Measurements from ENCODE around the gene FDX1.
"Not testable (repeated sequence)": the region's sequence is repeated elsewhere in the genome, so short reads cannot be mapped to it uniquely, and the experiment has no call there.

Gene FDX1

GRCh38 chr11:110429731-110430266 is at the start of gene FDX1:
TSS of gene FDX1 (plus strand) at chr11:110429948. CDS start at chr11:110430121, 173 bp downstream.
- DNase-seq = peak; percentile 57 to 86

GRCh38 chr11:110380836-110381622 is 48.7 kb upstream of the FDX1 start:
- no peak for DNase-seq

GRCh38 chr11:110388231-110388630 is 41.5 kb upstream of the FDX1 start:
- not testable (repeated sequence) for DNase-seq

GRCh38 chr11:110389965-110390364 is 39.8 kb upstream of the FDX1 start:
- no peak for DNase-seq

GRCh38 chr11:110392056-110392455 is 37.7 kb upstream of the FDX1 start:
- no peak for DNase-seq

- DNase-seq = not testable (repeated sequence)
Measured at GRCh38 chr11:110397668-110398286, 32.0 kb upstream of the FDX1 start.

- DNase-seq = not testable (repeated sequence)
Measured at GRCh38 chr11:110403585-110403984, 26.2 kb upstream of the FDX1 start.

- not testable (repeated sequence) for DNase-seq
Measured at GRCh38 chr11:110405636-110406035, 24.1 kb upstream of the FDX1 start.

- no peak for DNase-seq
Measured at GRCh38 chr11:110407315-110407714, 22.4 kb upstream of the FDX1 start.

GRCh38 chr11:110409174-110409573 is 20.6 kb upstream of the FDX1 start:
- DNase-seq = no peak

GRCh38 chr11:110410651-110411050 is 19.1 kb upstream of the FDX1 start:
- no peak for DNase-seq

- DNase-seq = no peak
Measured at GRCh38 chr11:110415081-110415480, 14.7 kb upstream of the FDX1 start.

GRCh38 chr11:110421658-110422057 is 8.1 kb upstream of the FDX1 start:
- not testable (repeated sequence) for DNase-seq

GRCh38 chr11:110422306-110422905 is 7.3 kb upstream of the FDX1 start:
- DNase-seq = no peak

- DNase-seq = no peak
Measured at GRCh38 chr11:110424775-110425444, 4.8 kb upstream of the FDX1 start.

GRCh38 chr11:110425751-110426545 is 3.8 kb upstream of the FDX1 start:
- DNase-seq = peak; percentile 48 to 81

- DNase-seq = no peak
Measured at GRCh38 chr11:110428040-110428439, 1.7 kb upstream of the FDX1 start.

- no peak for DNase-seq
Measured at GRCh38 chr11:110428956-110429730, 605 bp upstream of the FDX1 start.

GRCh38 chr11:110430267-110431050 is 711 bp downstream of the FDX1 start:
- peak in 1 of 2 experiments; percentile 50 for DNase-seq

GRCh38 chr11:110431051-110431672 is 1.4 kb downstream of the FDX1 start:
- DNase-seq = peak in 1 of 2 experiments; percentile 26
